Ishikawa (cell line): Measurements from ENCODE around the gene MYOZ3.

Experiments
- CEBPB ChIP-seq: IDR thresholded peaks from 2 replicates; pipeline ENCODE4 v1.6.1; 2012
- YY1 ChIP-seq: IDR thresholded peaks from 2 replicates; pipeline ENCODE4 v1.6.1; 2012; ENCODE audit warnings: low read depth
- TF ChIP-seq, protein P1 (sequence below): IDR thresholded peaks from 2 replicates; pipeline ENCODE4 v1.6.1; 2012; ENCODE audit warnings: low read depth, mild to moderate bottlenecking

DNA sequence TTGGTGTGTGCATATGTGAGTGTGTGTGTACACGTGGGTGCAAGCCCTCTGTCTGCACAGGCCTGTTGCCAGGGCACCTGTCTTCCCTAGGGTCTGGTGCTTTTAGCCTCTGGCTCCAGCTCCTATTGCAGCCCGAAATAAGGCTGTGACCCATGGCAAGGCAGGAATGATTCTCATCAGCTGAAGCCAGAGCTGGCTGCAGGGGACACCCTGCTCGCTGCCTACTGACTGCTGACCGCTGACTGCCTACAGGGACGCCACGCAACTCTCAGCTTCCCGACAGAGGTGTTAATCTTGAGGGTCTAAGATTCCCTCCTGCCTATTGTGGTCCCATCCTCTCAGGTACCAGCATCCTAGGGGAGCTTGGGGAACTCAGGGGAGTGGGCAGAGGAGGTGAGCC lies at the start of gene MYOZ3:
- TF ChIP-seq, protein P1, sequence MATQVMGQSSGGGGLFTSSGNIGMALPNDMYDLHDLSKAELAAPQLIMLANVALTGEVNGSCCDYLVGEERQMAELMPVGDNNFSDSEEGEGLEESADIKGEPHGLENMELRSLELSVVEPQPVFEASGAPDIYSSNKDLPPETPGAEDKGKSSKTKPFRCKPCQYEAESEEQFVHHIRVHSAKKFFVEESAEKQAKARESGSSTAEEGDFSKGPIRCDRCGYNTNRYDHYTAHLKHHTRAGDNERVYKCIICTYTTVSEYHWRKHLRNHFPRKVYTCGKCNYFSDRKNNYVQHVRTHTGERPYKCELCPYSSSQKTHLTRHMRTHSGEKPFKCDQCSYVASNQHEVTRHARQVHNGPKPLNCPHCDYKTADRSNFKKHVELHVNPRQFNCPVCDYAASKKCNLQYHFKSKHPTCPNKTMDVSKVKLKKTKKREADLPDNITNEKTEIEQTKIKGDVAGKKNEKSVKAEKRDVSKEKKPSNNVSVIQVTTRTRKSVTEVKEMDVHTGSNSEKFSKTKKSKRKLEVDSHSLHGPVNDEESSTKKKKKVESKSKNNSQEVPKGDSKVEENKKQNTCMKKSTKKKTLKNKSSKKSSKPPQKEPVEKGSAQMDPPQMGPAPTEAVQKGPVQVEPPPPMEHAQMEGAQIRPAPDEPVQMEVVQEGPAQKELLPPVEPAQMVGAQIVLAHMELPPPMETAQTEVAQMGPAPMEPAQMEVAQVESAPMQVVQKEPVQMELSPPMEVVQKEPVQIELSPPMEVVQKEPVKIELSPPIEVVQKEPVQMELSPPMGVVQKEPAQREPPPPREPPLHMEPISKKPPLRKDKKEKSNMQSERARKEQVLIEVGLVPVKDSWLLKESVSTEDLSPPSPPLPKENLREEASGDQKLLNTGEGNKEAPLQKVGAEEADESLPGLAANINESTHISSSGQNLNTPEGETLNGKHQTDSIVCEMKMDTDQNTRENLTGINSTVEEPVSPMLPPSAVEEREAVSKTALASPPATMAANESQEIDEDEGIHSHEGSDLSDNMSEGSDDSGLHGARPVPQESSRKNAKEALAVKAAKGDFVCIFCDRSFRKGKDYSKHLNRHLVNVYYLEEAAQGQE, result no peak
- TF ChIP-seq CEBPB (no peak), YY1 (no peak)
